ENCODE data around the gene C14orf39.
"Not testable (repeated sequence)": the region's sequence is repeated elsewhere in the genome, so short reads cannot be mapped to it uniquely, and the experiment has no call there.

The C14orf39 gene

DNA sequence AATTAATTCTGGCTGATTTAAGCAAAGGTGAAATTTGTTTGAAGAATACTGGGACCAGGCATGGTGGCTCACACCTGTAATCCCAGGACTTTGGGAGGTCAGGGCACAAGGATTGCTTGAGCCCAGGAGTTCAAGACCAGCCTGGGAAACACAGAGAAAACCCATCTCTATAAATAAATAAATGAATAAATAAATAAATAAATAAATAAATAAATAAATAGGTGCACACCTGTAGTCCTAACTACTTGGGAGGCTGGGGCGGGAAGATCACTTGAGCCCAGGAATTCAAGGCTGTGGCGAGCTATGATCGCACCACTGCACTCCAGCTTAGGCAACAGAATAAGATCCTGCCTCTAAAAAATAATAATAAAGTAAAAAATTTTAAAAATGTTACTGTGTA lies 4.4 kb upstream of the C14orf39 start:
- DNase-seq: no peak

DNA sequence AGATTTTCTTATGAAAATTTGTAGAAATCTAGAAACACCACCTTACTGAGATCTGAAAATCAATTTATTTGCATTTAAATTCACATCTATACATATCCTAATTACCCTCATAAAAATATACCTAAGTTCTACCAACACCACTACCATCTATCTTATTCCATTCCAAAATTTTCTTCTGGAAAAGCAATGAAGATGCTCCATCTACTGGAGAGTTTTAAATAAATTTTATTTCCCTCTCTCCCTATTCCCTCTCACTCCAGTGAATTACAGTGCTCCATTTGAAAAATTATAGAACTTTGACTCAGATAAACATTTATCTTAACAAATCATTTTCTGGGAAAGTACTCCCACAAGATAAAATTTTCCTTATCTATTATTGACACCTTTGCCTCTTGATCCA lies 2.3 kb upstream of the C14orf39 start:
- no peak for DNase-seq

DNA sequence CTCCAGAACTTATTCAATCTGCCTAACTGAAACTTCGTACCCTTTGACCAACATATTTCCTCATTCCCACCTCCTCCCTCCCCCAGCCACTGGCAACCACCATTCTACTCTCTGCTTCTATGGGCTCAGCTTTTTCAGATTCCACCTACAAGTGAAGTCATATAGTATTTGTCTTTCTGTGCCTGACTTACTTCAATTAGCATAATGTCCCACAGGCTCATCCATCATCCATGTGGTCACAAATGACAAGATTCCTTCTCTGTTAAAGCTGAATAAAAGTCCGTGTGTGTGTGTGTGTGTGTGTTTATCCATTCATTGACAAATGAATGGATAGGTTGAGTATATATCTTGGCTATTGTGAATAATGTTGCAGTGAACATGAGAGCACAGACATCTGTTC lies 1.3 kb upstream of the C14orf39 start:
- peak; percentile 69 to 76 for DNase-seq

DNA sequence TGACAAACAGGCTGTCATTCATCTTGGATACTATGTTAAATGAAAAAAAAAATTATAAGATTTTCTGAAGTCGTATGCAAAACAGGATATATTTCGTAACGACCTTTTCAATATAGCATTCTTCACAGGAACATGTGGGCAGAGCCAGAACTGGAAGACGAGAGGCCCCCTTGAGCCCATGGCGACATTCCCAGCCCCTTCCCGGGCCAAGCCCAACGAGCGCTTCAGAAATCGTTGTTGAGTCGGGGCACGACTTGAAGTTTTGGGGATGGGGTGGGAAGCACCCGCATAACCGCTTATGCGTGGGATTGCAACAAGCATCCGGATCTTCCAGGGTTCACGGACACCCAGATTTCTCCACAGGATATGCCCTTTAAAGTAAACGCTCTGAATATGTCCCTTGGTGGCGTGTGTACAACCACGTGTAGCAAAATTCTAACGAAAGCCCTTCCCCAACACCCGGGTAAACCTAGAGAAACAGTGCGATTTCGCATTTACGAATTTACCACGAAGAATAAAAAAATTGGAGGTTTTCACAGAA lies 736 bp downstream of the C14orf39 start:
- no peak for DNase-seq

DNA sequence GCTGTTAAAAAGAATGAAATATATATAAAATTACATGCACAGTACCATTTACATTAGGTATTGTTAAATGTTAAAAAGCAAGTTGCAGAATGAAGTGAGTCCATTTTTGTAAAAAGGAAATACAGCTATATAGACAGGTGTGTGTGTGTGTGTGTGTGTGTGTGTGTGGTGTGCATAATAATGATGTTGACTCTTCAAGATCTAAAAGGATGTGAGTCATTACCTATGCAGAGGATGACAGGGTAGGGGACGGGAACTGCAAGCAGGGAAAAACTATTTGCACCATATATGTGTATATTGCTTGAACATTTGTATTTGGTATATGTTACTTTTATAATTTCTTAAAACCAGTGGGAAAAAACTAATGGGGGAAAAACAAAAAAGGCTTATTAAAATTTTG lies 3.1 kb downstream of the C14orf39 start:
- no peak for DNase-seq

DNA sequence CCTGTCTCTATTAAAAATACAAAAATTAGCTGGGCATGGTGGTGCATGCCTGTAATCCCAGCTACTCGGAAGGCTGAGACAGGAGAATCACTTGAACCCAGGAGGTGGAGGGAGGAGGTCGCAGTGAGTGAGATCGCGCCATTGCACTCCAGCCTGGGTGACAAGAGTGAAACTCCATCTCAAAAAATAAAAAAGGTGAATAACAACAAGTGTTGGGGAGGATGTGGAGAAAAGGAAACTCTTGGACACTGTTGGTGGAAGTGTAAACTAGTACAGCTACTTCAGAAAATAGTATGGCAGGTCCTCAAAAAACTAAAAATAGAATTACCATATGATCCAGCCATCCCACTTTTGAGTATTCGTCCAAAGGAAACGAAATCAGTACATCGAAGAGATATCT lies 5.6 kb downstream of the C14orf39 start:
- DNase-seq: not testable (repeated sequence)

DNA sequence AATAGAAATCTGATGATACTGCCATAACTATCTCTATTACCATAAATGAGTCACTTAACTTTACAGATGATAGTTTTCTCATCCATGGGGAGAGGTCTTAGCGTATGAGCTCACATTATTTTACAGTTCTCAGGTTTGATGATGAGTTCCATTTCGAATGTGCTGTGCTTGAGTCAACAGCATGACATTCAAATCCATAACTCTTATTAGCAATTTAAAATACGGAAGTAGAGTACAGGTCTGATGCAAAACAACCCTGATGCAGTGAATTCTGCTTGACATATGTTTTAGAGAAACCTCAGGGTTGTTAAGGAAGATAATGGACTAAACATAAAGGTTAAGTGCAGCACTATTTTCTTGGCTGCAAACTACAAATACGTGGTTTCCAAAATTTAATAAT lies 30.0 kb downstream of the C14orf39 start:
- DNase-seq: no peak

DNA sequence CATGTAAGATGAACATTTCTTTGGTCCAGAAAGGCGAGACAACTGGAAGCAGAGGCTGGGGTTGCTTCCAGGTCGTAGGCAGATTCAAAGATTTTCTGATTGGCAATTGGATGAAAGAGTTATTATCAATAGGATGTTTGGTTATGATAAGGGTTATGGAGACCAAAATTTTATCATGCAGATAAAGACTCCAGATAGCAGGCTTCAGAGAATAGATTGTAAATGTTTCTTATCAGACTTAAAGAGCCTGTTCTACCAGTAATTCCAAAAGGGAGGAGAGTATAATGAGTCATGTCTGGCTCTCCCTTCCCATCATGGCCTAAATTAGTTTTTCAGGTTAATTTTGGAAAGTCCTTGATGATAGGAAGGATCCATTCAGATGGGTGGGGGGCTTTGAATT lies 55.6 kb downstream of the C14orf39 start:
- no peak for DNase-seq

DNA sequence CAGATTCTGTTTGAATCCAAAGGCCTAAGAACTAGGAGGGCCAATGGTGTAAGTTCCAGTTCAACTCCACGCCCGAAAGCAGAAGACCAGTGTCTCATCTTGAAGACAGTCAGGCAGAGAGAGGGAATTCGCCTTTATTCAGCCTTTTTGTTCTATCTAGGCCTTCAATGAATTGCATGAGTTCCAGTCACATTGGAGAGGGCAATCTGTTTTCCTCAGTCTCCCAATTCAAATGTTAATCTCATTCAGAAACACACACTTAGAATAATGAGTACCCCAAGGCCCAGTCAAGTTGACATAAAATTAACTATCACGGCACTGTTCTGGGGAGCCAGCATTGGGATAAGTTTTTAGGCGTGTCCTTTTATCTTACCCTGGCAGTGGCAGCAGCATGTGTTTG lies 65.8 kb downstream of the C14orf39 start:
- DNase-seq: no peak

DNA sequence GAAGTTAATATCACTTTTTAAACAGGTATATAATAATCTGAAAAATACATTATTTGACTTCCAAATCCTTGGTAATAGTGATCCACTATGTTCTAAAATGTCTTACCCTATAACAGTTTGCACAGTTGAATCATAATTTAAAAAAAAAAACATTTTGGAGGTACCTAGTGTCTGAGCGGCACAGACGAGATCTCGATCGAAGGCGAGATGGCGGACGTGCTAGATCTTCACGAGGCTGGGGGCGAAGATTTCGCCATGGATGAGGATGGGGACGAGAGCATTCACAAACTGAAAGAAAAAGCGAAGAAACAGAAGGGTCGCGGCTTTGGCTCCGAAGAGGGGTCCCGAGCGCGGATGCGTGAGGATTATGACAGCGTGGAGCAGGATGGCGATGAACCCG lies 88.3 kb downstream of the C14orf39 start:
- not testable (repeated sequence) for DNase-seq

DNA sequence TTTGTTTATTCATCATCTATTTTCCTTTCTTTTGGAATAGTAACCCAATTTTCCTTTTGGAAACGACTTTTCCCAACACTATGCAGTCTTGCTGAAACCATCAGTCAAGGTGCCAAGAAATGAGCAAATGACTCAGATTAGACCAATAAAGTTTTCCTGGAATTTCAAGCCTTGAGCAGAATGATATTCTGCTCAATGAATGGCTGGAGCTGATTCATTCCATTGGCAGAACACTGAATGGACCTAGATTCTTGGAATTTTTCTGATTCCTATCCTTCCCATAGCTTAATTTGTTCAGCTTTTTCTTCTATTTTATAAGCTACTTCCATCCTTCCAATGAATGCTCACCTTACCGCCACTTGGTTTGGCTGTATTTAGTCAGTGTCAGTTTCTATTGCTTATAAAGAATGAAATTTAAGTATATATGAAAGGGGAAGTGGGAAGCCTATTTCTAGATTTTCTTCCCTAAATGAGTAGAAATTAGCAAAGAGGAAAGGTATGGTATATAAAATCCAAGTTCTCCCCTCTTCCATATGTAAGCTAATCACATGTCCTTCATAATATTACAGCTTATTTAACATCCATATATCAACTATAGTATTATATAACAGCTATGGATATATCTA lies 89.0 kb downstream of the C14orf39 start:
- DNase-seq: no peak
